ENCODE measurements around the gene ZFR2.

ZFR2 gene

DNA sequence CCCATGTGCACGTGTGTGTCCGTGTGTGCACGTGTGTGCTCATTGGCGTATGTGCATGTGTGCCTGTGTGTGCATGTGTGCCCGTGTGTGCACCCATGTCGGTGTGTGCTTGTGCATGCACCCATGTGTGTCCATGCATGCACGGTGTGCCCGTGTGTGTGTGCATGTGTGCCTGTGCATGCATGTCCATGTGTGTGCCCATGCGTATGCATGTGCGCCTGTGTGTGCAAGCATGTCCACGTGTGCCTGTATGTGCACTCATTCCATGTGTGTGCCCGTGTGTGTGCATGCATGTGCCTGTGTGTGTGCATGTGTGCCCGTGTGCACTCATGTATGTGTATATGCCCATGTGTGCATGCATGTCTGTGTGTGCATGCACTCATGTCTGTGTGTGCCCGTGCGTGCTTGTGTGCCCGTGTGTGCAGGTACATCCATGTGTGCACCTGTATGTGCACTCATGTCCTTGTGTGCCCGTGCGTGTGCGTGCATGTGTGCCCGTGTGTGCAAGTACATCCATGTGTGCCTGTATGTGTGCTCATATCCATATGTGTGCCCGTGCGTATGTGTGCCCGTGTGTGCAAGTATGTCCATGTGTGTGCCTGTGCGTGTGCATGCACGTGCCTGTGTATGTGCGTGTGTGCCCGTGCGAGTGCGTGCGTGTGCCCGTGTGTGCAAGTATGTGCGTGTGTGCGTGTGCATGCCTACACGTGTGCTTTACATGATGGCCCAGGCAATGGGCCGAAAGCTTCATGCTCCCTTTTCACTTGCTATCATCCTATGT lies 61.1 kb downstream of the ZFR2 start:
- Histone ChIP-seq H3K27me3 (peaks cover 10% of the 10 kb centered on the region), H3K27ac (no peak overlapping the region), H3K36me3 (no peaks in the 10 kb centered on the region), H3K9me3 (no peaks in the 10 kb centered on the region), H3K4me1 (ENCODE audit: control insufficient read depth in 1 of 2, insufficient read depth in 1 of 2, low read depth in 1 of 2, low read length in 1 of 2) (peaks cover 29 to 30% of the 10 kb centered on the region in 2 experiments), H3K4me3 (ENCODE audit: low read depth in 1 of 2, low read length in 1 of 2) (no peak overlapping the region)
- TF ChIP-seq CTCF (IDR thresholded peaks at IDR 0.05), result no peak

GRCh38 chr19:3807131-3807480 lies 61.7 kb downstream of the ZFR2 start:
- Histone ChIP-seq H3K27me3 (peaks cover 16% of the 10 kb centered on the region), H3K27ac (no peak overlapping the region), H3K4me1 (ENCODE audit: control insufficient read depth in 1 of 2, insufficient read depth in 1 of 2, low read depth in 1 of 2, low read length in 1 of 2) (peaks cover 22 to 25% of the 10 kb centered on the region in 2 experiments), H3K9me3 (no peaks in the 10 kb centered on the region), H3K36me3 (no peaks in the 10 kb centered on the region), H3K4me3 (ENCODE audit: low read depth in 1 of 2, low read length in 1 of 2) (no peak overlapping the region)
- no peak for TF ChIP-seq CTCF (IDR thresholded peaks at IDR 0.05)

DNA sequence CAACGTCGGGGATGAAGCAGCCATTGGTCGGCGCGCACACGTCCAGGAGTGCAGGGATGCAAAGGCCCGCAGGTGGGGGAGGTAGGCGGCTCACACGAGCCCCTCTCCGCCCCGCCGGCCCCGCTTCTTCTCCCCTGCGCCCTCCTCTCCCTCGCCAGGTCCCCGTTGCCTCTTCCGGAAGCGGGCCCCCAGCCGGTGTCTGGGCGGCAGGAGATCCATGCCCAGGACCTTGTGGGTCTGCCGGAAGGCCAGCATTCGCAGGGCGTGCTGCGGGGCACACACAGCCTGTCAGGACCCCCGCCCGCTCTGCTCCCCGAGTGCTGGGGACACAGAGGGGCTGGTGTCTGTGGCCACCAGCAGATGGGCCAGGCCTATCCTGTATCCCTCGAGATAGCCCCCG lies 63.0 kb downstream of the ZFR2 start:
- TF ChIP-seq CTCF (IDR thresholded peaks at IDR 0.05), result no peak
- peaks cover 23 to 25% of the 10 kb centered on the region in 2 experiments for H3K4me1 ChIP-seq (ENCODE audit: control insufficient read depth in 1 of 2, insufficient read depth in 1 of 2, low read depth in 1 of 2, low read length in 1 of 2)
- no peak overlapping the region for H3K27ac ChIP-seq

GRCh38 chr19:3804429-3804828 lies 64.4 kb downstream of the ZFR2 start:
- TF ChIP-seq CTCF (IDR thresholded peaks at IDR 0.05), result no peak
- Histone ChIP-seq H3K27ac (no peak overlapping the region), H3K4me1 (ENCODE audit: control insufficient read depth in 1 of 2, insufficient read depth in 1 of 2, low read depth in 1 of 2, low read length in 1 of 2) (peaks cover 16 to 21% of the 10 kb centered on the region in 2 experiments)

More for the DNA sequence above, 63.0 kb downstream of the ZFR2 start:
- Histone ChIP-seq H3K9me3 (no peaks in the 10 kb centered on the region), H3K36me3 (no peaks in the 10 kb centered on the region), H3K27me3 (peaks cover 29% of the 10 kb centered on the region), H3K4me3 (ENCODE audit: low read depth in 1 of 2, low read length in 1 of 2) (no peak overlapping the region)

GRCh38 chr19:3803986-3804385 lies 64.9 kb downstream of the ZFR2 start:
- no peaks in the 10 kb centered on the region for H3K36me3 ChIP-seq
- no peak for TF ChIP-seq CTCF (IDR thresholded peaks at IDR 0.05)
- H3K9me3 ChIP-seq, result no peaks in the 10 kb centered on the region
- H3K27me3 ChIP-seq, result peaks cover 47% of the 10 kb centered on the region
- no peak overlapping the region for H3K4me3 ChIP-seq (ENCODE audit: low read depth in 1 of 2, low read length in 1 of 2)
- H3K27ac ChIP-seq, result no peak overlapping the region
- H3K4me1 ChIP-seq (ENCODE audit: control insufficient read depth in 1 of 2, insufficient read depth in 1 of 2, low read depth in 1 of 2, low read length in 1 of 2), result peaks cover 16 to 21% of the 10 kb centered on the region in 2 experiments

More at GRCh38 chr19:3804429-3804828, 64.4 kb downstream of the ZFR2 start:
- Histone ChIP-seq H3K36me3 (no peaks in the 10 kb centered on the region), H3K27me3 (peaks cover 43% of the 10 kb centered on the region), H3K9me3 (no peaks in the 10 kb centered on the region), H3K4me3 (ENCODE audit: low read depth in 1 of 2, low read length in 1 of 2) (no peak overlapping the region)
